ENCODE data around the gene LDB3.

Gene LDB3

GRCh38 chr10:86668297-86669165 lies at the start of gene LDB3:
Gene LDB3 (plus strand): TSS chr10:86668511. CDS start chr10:86668692, 181 bp downstream.
- TF ChIP-seq CTCF (conservative IDR thresholded peaks at IDR 0.05; ENCODE audit: low read depth, low read length) = no peak
- no peak for DNase-seq (ENCODE audit: low read depth)
- H3K4me3 ChIP-seq (ENCODE audit: low read length) = no peak within 1 kb of the TSS

- no peak for TF ChIP-seq CTCF (conservative IDR thresholded peaks at IDR 0.05; ENCODE audit: low read depth, low read length)
- no peak for DNase-seq (ENCODE audit: low read depth)
- no peak overlapping the region for H3K4me3 ChIP-seq (ENCODE audit: low read length)
Measured at GRCh38 chr10:86628311-86628710, 40.0 kb upstream of the LDB3 start.

- no peak for TF ChIP-seq CTCF (conservative IDR thresholded peaks at IDR 0.05; ENCODE audit: low read depth, low read length)
- DNase-seq (ENCODE audit: low read depth) = no peak
- H3K4me3 ChIP-seq (ENCODE audit: low read length) = no peak overlapping the region
Measured at GRCh38 chr10:86630079-86630478, 38.2 kb upstream of the LDB3 start.

GRCh38 chr10:86632009-86632800 lies 36.1 kb upstream of the LDB3 start:
- no peak for DNase-seq (ENCODE audit: low read depth)
- H3K4me3 ChIP-seq (ENCODE audit: low read length) = peak overlapping the region; percentile 43
- no peak for TF ChIP-seq CTCF (conservative IDR thresholded peaks at IDR 0.05; ENCODE audit: low read depth, low read length)

- no peak overlapping the region for H3K4me3 ChIP-seq (ENCODE audit: low read length)
- TF ChIP-seq CTCF (conservative IDR thresholded peaks at IDR 0.05; ENCODE audit: low read depth, low read length) = no peak
- DNase-seq (ENCODE audit: low read depth) = no peak
Measured at GRCh38 chr10:86632951-86633350, 35.4 kb upstream of the LDB3 start.

GRCh38 chr10:86635402-86635801 lies 32.9 kb upstream of the LDB3 start:
- TF ChIP-seq CTCF (conservative IDR thresholded peaks at IDR 0.05; ENCODE audit: low read depth, low read length) = no peak
- no peak overlapping the region for H3K4me3 ChIP-seq (ENCODE audit: low read length)
- peak; percentile 67 for DNase-seq (ENCODE audit: low read depth)
